ENCODE measurements around the gene CARD10.
A peak's percentile ranks its signal among the peaks of the same experiment; 100 is the strongest.

The CARD10 gene

DNA sequence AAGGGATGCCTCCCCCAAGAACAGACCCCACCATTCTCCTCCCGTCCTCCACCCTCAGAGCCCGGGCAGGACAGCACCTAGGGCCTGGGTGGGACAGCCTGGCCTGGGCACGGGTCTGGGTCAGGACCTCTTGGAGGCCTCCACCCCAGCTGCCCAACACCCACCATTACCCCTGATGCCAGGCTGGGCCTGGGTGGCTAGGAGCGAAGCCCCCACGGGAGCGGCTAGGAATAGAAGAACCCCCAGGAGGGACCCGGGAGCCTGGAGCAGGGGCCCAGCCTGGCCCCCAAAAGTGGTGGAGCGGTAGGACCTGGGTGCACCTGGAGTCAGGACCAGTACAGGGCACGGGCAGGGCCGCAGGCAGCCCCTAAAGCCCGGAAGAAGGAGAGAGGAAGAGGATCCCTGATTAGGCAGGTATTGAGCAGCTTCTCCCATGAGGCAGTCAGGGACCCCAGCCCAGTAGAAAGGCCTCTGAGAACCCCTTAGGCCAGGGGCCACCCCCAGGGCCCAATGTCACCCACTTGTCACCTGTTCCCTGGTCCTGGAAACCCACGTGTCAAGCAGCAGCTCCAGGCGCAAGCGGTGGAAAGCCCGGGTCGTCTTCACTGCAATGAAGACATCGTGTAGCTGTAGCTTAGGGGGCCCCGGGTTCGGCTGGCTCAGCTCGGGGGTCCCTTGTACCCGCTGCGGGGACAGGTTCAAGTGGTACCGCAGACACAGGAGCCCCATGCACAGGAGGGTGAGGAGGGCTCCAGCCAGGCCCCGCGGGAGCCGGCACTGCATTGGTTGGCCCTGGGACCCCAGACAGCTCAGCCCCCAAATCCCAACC is 33.6 kb downstream of the CARD10 start:
- no peak for DNase-seq (ENCODE audit: low read depth)
- peak overlapping the region; percentile 79 for H3K4me3 ChIP-seq (ENCODE audit: low read depth, low read length)
- TF ChIP-seq, protein P1, sequence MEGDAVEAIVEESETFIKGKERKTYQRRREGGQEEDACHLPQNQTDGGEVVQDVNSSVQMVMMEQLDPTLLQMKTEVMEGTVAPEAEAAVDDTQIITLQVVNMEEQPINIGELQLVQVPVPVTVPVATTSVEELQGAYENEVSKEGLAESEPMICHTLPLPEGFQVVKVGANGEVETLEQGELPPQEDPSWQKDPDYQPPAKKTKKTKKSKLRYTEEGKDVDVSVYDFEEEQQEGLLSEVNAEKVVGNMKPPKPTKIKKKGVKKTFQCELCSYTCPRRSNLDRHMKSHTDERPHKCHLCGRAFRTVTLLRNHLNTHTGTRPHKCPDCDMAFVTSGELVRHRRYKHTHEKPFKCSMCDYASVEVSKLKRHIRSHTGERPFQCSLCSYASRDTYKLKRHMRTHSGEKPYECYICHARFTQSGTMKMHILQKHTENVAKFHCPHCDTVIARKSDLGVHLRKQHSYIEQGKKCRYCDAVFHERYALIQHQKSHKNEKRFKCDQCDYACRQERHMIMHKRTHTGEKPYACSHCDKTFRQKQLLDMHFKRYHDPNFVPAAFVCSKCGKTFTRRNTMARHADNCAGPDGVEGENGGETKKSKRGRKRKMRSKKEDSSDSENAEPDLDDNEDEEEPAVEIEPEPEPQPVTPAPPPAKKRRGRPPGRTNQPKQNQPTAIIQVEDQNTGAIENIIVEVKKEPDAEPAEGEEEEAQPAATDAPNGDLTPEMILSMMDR (IDR thresholded peaks at IDR 0.05; ENCODE audit: low read depth, low read length, missing control alignments) = no peak

DNA sequence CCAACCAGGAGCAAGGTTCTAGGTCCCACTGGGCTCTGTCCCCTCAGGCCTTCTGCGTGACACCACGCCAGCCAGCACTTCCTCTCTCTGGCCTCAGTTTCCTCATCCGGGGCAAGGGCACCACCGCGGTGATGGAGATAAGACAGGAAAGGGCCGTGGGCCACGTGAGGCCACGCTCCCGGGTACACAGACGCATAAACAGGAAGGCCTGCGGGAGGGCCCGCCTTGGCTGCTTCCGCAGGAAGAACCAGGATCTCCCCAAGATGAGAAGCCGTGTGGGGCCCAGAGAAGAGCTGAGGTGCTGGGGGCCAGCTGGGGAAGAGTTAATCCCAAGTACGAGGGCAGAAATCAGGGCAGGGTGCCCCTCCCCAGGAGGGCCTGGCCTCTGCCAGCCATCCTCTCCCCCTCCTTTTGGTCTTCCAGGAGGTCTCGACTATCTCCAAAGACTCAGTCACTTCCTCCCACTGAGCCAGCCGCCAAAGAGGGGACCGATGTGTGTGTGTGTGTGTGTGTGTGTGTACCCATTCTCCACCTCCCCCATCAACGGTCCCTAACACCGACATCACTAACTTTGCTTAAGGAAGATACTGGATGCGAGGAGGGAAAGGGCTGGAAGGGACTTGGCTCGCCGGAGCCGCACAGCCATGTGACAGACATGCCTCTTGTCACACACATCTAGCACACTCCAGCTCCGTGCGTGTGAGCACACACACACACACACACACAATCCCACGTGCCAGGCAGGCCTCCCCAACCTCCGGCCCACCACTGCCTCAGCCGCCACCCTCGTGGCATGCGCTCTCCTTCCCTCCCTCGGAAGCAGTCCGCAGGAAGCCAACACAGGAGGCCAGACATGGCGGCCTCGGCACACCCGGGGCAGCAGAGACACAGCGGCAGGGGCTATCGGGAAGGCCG is 34.5 kb downstream of the CARD10 start:
- TF ChIP-seq, protein P1 (IDR thresholded peaks at IDR 0.05; ENCODE audit: low read depth, low read length, missing control alignments) = no peak
- peak; percentile 77 for DNase-seq (ENCODE audit: low read depth)
- peak overlapping the region; percentile 79 for H3K4me3 ChIP-seq (ENCODE audit: low read depth, low read length)

DNA sequence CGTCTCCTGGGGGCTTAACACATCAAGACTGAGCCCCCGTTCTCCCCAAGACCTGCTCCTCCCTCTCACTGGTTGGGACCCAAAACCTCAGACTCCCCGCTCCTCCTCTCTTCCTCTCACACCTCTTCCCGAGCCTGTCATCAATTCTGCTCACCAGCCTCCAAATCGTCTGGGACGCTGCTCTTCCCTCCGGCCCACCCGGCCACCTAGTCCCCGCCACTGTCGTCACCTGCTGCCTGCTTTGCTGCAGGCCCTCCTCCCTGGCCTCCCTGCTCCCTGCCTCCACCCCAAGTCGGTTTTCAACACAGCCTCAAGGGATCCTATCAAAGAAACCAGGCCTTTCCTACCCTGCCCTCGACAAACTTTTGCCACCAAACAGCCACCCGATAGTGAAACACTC is 36.2 kb downstream of the CARD10 start:
- TF ChIP-seq, protein P1 (IDR thresholded peaks at IDR 0.05; ENCODE audit: low read depth, low read length, missing control alignments) = no peak
- DNase-seq (ENCODE audit: low read depth) = no peak
- H3K4me3 ChIP-seq (ENCODE audit: low read depth, low read length) = no peak overlapping the region; the same call in 1 of the 2 replicates

DNA sequence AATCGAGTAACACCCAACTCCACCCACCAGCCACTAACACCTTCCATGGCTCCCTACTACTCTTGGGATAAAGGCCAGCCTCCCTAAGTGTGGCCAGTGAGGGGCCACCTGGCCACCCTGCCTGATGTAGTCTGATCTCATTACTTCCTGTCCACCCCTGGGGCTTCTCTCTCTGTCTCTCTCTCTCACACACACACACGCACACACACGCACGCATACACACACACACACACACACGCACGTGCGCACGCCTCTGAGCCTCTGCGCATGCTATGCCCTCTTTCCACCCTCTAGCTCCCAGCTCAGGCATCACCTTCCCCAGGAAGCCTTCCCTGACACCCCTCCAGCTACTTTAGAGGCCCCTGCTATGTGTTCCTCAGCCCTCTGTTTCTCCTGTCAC is 37.0 kb downstream of the CARD10 start:
- no peak for DNase-seq (ENCODE audit: low read depth)
- TF ChIP-seq, protein P1 (IDR thresholded peaks at IDR 0.05; ENCODE audit: low read depth, low read length, missing control alignments) = no peak
- no peak overlapping the region for H3K4me3 ChIP-seq (ENCODE audit: low read depth, low read length)

DNA sequence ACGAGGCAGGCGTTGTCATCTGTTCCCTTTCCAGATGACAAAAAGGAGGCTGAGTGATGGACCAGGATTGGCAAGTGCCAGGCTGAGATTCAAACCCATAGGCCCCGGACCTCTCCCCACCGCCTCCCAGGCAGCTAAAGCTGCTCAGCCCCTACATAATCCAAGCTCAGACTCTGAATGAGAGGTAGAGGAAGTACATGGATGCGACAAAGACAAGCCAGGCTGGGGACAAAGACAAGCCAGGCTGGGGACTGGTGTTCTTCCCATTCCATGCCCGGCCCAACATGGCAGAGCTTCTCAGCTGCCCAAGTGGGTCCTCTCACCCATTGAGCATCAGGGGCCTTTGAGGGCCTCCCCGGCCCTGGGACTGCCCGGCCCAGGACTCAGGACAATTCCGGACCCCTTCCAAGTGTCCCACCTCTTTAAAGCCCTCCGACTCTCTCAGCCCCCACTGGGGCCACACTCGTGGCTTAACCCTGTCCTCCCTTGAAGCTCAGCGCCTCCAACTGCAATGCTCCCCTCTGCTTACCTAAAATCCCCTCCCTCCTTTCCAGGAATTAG is 37.8 kb downstream of the CARD10 start:
- no peak overlapping the region for H3K4me3 ChIP-seq (ENCODE audit: low read depth, low read length)
- DNase-seq (ENCODE audit: low read depth) = no peak

More for the DNA sequence above, 37.8 kb downstream of the CARD10 start:
- TF ChIP-seq, protein P1 (IDR thresholded peaks at IDR 0.05; ENCODE audit: low read depth, low read length, missing control alignments) = no peak
